Forelimb muscle (tissue), 1 donor: ENCODE data around the gene CTRB1. TPM values are rescaled to one million over a fixed set of nuclear protein-coding genes. Genes with fewer than 3 reads are reported as not detected.

Experiments used
- DNase-seq: peaks from one replicate; pipeline ENCODE4 v3.0.0-alpha.2; 2013; ENCODE audit warnings: low read depth
- polyA plus RNA-seq: library from polyadenylated mRNA; unstranded; fragments of 120-200 nt; gene quantifications from one replicate; pipeline ENCODE4 v1.2.1, GENCODE V29; 2013; ENCODE audit not compliant: insufficient read length

Gene CTRB1
- polyA plus RNA-seq, 1 donor, result 0.30 TPM

GRCh38 chr16:75252946-75253911 lies 34.4 kb downstream of the CTRB1 start:
- no peak for DNase-seq

DNA sequence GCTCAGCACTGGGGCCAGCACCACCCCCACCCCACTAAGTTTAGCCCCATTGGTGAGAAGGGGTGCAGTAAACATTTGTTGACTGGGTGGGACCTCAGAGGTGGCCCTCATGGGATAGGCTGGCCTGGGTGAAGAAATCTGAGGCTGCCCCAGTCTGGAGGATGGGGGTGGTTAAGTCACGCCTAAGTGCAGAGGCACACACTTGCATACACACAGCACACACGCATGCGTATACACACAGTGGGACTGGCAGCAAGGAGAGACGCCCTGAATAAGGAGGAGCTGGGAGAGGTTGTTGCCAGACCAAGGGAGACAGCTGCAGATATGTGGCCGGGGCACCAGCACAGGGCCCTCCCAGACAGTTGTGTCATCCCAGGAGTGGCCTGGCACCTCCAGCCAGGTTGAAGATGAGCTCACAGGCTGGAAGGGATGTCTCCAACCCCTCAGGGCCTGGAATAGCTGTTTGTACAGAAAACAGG lies 35.6 kb downstream of the CTRB1 start:
- DNase-seq, result no peak

DNA sequence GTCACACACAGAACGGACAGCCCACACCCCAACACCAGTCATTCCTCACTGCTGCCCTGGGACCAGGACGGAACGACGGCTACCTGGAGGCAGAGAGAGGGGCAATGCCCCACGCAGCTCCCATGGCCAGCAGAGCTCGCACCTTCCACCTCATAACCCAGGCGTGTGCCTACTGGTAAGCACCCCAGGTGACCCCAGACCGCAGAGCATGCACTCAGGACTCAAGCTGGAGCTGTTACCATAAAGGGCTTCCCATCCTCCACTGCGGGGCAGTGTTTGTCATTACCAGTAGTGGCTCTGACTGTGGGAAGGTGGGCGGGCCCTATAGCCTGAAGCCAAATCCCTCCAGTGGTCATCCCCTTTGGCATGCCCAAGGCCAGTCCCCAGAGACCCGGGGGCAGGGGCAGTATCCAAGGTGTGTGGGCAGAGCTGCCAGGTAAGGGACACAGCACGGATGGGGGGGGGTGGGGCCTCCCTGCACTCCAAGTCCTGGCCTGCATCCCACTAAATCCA lies 37.3 kb downstream of the CTRB1 start:
- DNase-seq, result no peak

DNA sequence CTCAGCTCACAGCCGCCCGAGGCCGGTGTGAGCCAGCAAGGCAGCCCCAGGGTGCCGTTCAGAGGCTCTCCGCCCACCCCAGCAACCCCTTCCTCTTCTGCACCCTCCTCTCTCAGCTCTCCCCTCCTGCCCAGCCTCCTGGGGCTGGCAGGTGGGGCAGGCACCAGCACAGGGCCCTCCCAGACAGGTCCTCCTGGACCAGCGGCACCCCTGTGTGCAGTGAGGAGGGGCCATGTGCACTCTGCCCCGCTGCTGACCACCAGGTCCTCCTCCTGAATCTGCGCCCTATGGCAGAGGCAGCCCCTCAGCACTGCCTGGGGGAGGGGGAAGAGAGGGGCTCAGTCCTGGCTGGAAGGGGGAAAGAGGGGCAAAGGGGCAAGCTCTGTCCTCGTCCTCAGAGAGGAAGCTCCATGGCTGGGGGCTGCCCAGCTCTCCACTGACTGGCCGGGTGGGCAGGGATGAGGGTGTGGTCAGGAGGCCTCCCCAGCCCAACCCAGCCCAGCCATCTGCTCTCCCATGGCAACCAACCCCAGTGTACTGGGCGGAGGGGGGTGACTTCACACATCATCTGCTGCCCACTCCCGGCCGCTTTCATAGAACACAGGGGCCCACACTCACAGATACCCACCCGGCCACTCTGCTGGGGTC lies 38.0 kb downstream of the CTRB1 start:
- no peak for DNase-seq

DNA sequence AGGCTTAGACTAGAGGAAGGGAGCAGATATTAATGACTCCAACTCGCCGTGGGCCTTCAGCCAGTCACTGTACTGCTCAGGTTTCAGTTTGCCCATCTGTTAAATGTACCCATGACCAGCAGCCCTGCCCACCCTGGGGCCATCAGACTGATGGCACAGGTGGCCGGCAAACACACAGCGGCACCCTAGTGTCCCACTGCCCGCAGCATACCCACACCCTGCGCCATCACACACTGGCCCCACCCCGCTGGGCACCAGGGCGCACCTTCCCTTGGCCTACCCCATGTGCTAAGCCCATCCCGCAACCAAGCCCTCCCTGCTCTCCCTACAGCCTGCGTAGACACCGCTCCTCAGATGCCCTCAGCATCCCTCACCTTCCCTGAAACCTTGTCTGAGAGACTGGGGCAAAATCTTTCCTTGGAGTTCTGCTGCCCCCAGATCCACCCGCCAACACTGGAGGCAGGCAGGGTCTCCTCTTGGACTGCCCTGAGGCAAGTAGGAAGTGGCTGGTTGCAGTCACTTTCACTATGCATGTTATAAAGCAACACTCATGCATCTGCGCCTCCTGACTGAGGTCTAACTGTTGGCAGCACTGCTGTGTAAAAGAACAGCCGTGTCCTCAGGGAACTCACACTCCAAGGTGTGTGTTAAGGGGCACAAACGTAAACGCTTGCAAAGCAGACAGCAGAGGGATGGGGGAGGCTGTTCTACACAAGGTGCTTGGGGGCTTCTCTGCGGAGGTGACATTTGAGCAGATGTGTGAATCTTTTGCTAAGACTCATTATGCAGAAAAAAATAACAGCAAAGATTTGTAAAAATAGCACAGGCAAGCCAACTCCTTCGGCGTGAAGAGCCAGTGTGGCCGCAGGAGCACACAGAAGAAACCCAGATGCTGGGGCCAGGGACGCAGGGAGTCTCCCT lies 39.4 kb downstream of the CTRB1 start:
- no peak for DNase-seq

DNA sequence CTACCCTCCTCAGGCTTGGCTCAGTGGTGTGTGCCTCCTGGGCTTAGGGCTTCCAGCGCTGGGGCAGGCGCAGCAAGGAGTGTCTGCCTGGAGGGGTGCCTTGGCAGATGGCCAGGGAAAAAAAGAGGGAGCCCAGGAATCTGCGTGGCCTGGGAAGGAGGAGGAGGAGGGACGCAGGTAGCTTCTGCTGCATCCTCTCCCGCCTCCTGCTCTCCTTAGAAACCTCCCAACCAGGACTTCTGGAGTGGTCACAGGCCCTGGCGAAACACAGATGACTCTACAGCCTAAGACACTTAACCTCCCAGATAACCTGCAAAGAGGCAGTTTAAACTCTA lies 40.0 kb downstream of the CTRB1 start:
- DNase-seq, result no peak

GRCh38 chr16:75260851-75261589 lies 42.2 kb downstream of the CTRB1 start:
- DNase-seq, result no peak

DNA sequence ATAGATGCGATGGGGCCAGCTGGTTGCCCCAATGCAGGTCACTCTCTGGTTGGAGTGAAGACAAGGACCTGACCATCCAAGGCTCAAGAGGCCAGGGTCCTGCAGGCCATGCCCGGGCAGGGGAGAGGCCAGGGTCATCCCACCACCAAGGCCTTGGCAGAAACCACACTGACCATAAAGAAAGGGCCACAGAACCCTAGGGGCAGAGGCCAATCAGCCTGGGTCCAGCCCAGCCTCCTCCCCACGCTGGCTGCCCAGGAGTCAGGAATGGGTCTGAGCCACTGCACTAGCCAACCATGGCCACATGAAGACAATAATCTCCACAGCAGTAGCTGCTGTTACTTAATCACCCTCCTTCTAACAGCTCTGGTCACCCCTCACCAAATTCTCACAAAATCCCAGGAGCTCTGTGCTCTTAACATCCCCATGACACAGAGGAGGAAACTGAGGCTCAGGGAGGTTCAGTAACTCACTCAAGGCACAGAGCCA lies 42.8 kb downstream of the CTRB1 start:
- no peak for DNase-seq

- no peak for DNase-seq
Observed at GRCh38 chr16:75262104-75262799, 43.5 kb downstream of the CTRB1 start.

- no peak for DNase-seq
Observed at GRCh38 chr16:75262800-75263127, 44.0 kb downstream of the CTRB1 start.

- DNase-seq, result no peak
Observed at GRCh38 chr16:75263291-75263962, 44.6 kb downstream of the CTRB1 start.

GRCh38 chr16:75263963-75264445 lies 45.2 kb downstream of the CTRB1 start:
- DNase-seq, result no peak

DNA sequence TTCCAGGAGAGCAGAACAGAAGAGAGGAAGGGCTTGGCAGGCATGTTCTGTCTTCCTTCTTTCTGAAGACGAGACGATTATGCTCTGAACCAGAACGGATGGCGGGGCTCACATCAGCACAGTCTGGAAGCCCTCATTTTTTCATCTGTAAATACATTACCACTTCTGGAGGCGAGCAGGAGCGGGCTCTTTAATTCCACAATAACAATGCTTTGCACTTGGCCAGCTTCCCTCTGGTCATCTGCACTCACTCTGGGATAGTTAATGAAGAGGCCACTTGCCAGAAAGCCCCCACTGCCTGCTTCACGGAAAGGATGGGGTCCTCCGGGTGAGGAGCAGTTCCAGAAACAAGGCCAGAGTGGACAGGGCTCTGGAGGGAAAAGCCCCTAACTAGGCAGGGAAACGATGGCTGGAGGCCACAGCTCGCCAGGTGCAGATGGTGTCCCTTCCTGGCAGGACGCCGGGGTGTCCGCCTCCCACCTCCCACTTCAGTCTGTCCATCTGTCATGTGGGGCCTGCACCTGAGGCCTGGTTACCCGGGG lies 45.7 kb downstream of the CTRB1 start:
- DNase-seq, result peak; percentile 50

DNA sequence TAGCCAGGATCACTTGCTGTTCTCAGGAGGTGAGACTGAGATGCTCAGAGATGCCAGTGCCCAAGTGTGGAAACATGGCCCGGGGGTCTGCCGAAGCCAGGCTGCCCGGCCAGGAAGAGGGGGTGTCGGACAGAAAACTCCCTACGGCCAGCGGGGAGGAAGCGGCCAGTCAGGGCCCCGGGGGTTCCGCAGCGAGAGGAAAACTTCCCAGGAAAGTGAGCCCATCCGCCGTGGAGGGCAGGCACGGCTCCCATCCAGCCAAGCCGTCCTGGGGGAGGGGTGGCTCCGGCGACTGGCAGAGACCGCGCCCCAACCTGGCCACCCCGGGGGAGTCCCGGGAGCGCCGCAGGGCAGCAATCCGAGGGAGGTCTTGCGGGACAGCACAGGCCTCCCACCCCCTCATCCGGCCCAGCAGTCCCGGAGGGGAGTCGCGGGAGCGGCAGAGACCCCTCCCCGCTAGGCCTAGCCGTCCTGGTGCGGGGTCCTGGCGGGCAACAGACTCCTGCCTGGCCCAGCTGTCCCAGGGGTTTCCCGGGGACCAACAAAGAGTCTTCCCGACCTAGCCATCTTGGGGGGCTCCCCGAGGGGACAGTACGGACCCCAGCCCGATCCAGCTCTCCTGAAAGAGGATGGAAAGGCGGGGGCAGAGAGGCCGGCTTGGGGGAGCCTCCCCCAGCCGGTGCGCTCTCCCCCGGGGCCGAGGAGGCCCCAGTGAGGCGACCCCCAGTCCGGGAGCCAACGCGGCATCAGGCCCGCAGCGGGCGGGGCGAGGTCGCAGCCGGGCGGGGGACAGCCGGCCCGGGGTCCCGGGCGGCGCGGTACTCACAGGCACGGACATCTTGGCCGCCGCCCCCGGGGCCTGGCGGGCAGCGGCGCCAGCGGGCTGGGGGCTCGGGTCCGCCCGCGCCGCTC lies 46.5 kb downstream of the CTRB1 start:
- no peak for DNase-seq

DNA sequence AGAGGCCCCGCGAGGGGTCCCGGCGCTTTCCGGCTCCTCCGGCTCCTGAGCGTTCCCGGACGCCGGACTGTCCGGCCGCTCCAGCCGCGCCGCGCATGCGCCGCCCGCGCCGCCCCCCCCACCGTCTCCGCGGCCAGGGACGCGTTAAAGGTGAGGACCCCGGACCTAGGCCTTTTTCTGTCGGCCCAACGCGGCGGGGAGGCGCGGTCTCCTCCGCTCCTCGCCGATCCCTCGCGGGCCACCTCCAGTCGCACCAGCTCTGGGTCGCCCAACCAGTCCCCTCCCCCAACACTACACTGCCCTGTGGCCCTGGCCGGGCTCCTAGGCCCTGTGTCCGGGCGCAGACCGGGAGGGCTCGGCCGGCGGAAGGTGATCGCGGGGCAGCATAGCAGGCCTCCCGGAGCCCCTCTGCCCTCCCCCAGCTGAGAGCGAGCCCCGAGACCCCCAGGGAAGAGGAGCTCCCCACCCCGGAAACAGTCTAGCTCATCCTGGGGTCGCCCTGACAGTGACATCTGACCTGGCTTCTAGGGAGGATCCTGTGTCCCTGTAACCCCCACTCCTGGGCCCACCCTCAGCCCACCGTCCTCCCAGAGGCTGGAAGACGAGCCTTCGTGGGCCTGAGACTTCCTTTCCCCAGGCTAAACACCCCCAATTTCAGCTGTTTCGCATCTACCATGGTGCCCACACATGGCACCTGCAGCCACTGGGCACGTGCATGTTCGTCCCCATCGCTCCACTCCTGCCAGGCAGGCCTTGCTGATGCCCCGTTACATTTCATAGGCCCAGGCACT lies 47.3 kb downstream of the CTRB1 start:
- no peak for DNase-seq

DNA sequence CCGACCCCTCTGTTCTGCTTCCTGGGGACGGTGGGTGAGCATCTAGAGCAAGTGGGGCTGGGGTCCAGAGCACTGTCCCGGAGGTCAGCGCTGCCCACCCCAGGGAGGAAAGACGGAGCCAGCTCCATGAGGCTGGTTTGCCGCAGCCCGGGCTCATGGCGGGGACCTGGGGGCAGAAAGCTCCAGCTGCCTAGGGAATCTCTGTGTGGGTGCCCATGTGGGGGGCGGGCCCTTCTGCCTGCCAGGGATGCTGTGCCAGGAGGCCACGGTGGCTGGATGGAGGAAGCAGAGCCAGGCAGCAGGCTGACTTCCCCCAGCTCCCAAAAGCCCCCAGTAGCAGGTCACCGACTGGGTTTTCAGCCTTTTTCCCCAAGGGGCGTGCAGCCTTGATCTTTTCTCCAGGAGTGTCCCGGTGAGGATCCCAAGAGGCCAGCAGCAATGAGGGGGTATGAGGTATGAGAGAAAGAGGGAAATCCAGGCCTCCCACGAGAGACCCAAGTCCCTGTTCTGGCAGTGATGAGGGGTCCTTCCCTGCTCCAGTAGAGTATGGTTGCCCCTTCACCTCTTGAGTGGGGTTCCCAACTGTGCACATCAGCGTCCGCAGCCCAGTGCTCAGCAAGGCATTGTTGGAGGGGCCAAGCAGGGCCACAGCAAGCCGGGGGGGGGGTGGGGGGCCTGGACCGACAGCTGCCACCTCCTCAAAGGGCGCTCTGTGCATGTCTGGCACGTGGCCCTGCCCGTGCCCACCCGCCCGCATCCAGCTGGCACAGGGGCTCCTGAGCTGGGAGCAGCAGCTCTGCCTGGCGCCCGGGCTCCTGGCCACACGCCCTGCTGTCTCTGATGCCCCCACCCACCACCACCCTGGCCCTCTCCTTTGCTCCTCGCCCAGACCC lies 48.2 kb downstream of the CTRB1 start:
- DNase-seq, result no peak
